CMK (cell line): ENCODE measurements around the gene FPR3.

Experiments used
- DNase-seq: peaks from one replicate; pipeline ENCODE4 v3.0.0-alpha.2; 2010; ENCODE audit warnings: low read depth

The FPR3 gene

GRCh38 chr19:51807111-51807701, 12.2 kb downstream of the FPR3 start:
- DNase-seq, result no peak

- no peak for DNase-seq
These were observed 13.0 kb downstream of the FPR3 start for GRCh38 chr19:51807925-51808324.

GRCh38 chr19:51808333-51808986, 13.5 kb downstream of the FPR3 start:
- no peak for DNase-seq

GRCh38 chr19:51809787-51810186, 14.8 kb downstream of the FPR3 start:
- DNase-seq, result no peak

GRCh38 chr19:51810223-51810622, 15.3 kb downstream of the FPR3 start:
- DNase-seq, result no peak

- no peak for DNase-seq
These were observed 16.4 kb downstream of the FPR3 start for GRCh38 chr19:51811344-51811743.

GRCh38 chr19:51815043-51815442, 20.1 kb downstream of the FPR3 start:
- DNase-seq, result no peak

GRCh38 chr19:51816711-51817110, 21.8 kb downstream of the FPR3 start:
- DNase-seq, result no peak

- no peak for DNase-seq
These were observed 25.1 kb downstream of the FPR3 start for GRCh38 chr19:51820011-51820410.

- DNase-seq, result no peak
These were observed 26.0 kb downstream of the FPR3 start for GRCh38 chr19:51820831-51821446.

- DNase-seq, result no peak
These were observed 26.5 kb downstream of the FPR3 start for GRCh38 chr19:51821456-51821855.

GRCh38 chr19:51821921-51822320, 27.0 kb downstream of the FPR3 start:
- no peak for DNase-seq

GRCh38 chr19:51822325-51822724, 27.4 kb downstream of the FPR3 start:
- no peak for DNase-seq

GRCh38 chr19:51822946-51823345, 28.0 kb downstream of the FPR3 start:
- DNase-seq, result no peak

GRCh38 chr19:51824281-51825005, 29.5 kb downstream of the FPR3 start:
- no peak for DNase-seq

GRCh38 chr19:51830274-51830673, 35.3 kb downstream of the FPR3 start:
- DNase-seq, result peak; percentile 46

- no peak for DNase-seq
These were observed 42.2 kb downstream of the FPR3 start for GRCh38 chr19:51837145-51837544.

- no peak for DNase-seq
These were observed 67.1 kb downstream of the FPR3 start for GRCh38 chr19:51861870-51862622.

GRCh38 chr19:51873097-51873496, 78.1 kb downstream of the FPR3 start:
- no peak for DNase-seq
